NCI-H128 (cell line): ENCODE measurements around the gene SMOC1.

ENCODE experiments used
- DNase-seq: peaks from one replicate; lab custom pipeline; 2025; ENCODE audit not compliant: unreplicated experiment; lab: John Stamatoyannopoulos, UW

Gene SMOC1

DNA sequence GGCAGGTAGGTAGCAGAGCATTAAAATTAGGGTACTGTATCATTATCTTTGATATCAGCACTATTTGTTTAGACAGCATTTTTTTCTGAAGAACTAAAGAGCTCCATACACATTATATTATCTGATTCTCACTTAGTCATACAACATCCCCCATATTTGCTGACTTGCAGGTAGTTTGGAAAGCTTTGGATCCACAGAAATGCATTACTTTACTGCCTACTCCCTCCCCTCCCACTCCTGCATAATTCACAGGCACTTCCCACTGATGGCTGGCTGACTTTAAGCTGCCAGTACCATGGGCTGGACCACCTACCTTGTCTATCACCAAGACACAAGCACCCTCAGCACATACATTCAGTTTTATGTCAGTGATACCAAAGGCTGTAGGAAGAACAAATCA lies 199.1 kb downstream of the SMOC1 start:
- no peak for DNase-seq

DNA sequence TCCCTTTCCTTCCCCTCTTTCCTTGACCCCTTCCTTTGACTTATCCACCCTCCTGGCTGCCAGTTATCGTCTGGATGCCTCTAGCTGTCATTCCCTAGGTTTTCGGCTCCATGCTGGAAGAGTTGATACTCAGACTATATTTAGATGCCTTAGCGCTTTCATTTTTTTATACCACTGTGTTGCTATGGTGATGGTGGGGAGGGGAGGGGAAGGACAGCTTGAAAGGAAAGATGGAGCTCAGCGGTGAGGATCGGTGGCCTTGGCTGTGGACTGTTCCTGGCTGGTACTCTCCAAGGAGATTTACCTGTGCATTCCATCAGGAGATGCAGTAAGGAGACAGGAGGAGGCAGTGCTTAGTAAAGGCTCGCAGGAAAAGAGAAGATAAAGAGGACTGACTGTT lies 200.9 kb downstream of the SMOC1 start:
- no peak for DNase-seq
